HEK293 (cell line): Measurements from ENCODE around the gene CREBRF.
A peak's percentile ranks its signal among the peaks of the same experiment; 100 is the strongest.

Experiments used
- CTCF ChIA-PET: fragments of 350-600 bp; formaldehyde crosslinking; extraction: SDS; loops from one replicate; lab custom pipeline; 2021; ENCODE audit warnings: antibody characterized with exemption; lab: Yijun Ruan, JAX
- POLR2A ChIA-PET: fragments of 300-600 bp; formaldehyde crosslinking; extraction: SDS; loops from one replicate; lab custom pipeline; 2020; ENCODE audit warnings: antibody characterized with exemption, inconsistent platforms; lab: Yijun Ruan, JAX
- H3K27ac ChIP-seq: fragments of 200-500 bp; sonication (Bioruptor generic); 2 replicates; pipeline ENCODE4 v1.5.1; 2014; ENCODE audit warnings: low read depth, low read length, control low read depth, inconsistent platforms; ENCODE audit errors: extremely low read depth
- H3K36me3 ChIP-seq, 2 experiments: fragments of 200-500 bp in 1 of 2; sonication (Bioruptor generic) in 1 of 2; 1 replicate in 1 of 2; 2 replicates in 1 of 2; pipeline ENCODE4 v1.5.1; 2014 to 2017; ENCODE audit warnings: inconsistent platforms in 2 of 2, low read length in 2 of 2; ENCODE audit not compliant: control insufficient read depth in 2 of 2, insufficient read depth in 1 of 2
- H3K4me1 ChIP-seq: fragments of 200-500 bp; sonication (Bioruptor generic); 2 replicates; pipeline ENCODE4 v1.5.1; 2014; ENCODE audit warnings: mild to moderate bottlenecking, low read length, inconsistent platforms; ENCODE audit not compliant: control insufficient read depth, insufficient read depth
- H3K4me3 ChIP-seq: 2 replicates; pipeline ENCODE4 v1.5.1; 2011; ENCODE audit warnings: low read depth, mild to moderate bottlenecking, control low read depth, low read length, moderate library complexity
- H3K9me3 ChIP-seq: fragments of 200-500 bp; sonication (Bioruptor generic); 2 replicates; pipeline ENCODE4 v1.5.1; 2014; ENCODE audit warnings: low read depth, low read length, inconsistent platforms; ENCODE audit not compliant: control insufficient read depth, insufficient read depth
- EGR2 ChIP-seq: fragments of 450-650 bp; formaldehyde crosslinking; IDR thresholded peaks from 2 replicates; pipeline ENCODE4 v1.5.1; 2016; ENCODE audit warnings: low read depth, missing biosample characterization, missing genetic modification characterization
- HOXA7 ChIP-seq: sonication (generic); formaldehyde crosslinking; IDR thresholded peaks from 2 replicates; pipeline ENCODE4 v1.8.1; 2022; ENCODE audit warnings: missing genetic modification reagents, borderline replicate concordance
- KLF1 ChIP-seq: fragments of 450-650 bp; formaldehyde crosslinking; IDR thresholded peaks from 2 replicates; pipeline ENCODE4 v1.5.1; 2016; ENCODE audit warnings: missing biosample characterization, missing genetic modification characterization
- PRDM1 ChIP-seq: fragments of 450-650 bp; formaldehyde crosslinking; IDR thresholded peaks from 2 replicates; pipeline ENCODE4; 2016; ENCODE audit warnings: missing biosample characterization, missing genetic modification characterization
- PRDM10 ChIP-seq: fragments of 450-650 bp; formaldehyde crosslinking; IDR thresholded peaks from 2 replicates; pipeline ENCODE4 v1.5.1; 2016; ENCODE audit warnings: missing biosample characterization, missing genetic modification characterization
- PRDM4 ChIP-seq: fragments of 450-650 bp; formaldehyde crosslinking; IDR thresholded peaks from 2 replicates; pipeline ENCODE4 v1.5.1; 2017; ENCODE audit warnings: missing biosample characterization, missing genetic modification characterization
- TSHZ1 ChIP-seq: fragments of 450-650 bp; formaldehyde crosslinking; IDR thresholded peaks from 2 replicates; pipeline ENCODE4 v1.5.1; 2016; ENCODE audit warnings: missing biosample characterization, missing genetic modification characterization, borderline replicate concordance
- WT1 ChIP-seq: fragments of 450-650 bp; formaldehyde crosslinking; IDR thresholded peaks from 2 replicates; pipeline ENCODE4 v1.5.1; 2016; ENCODE audit warnings: missing biosample characterization, missing genetic modification characterization
- ZFP69B ChIP-seq: fragments of 450-650 bp; formaldehyde crosslinking; IDR thresholded peaks from 2 replicates; pipeline ENCODE4 v1.5.1; 2016; ENCODE audit warnings: missing biosample characterization, missing genetic modification characterization
- ZNF146 ChIP-seq: fragments of 450-650 bp; formaldehyde crosslinking; IDR thresholded peaks from 2 replicates; pipeline ENCODE4 v1.5.1; 2016; ENCODE audit warnings: missing biosample characterization, missing genetic modification characterization
- ZNF175 ChIP-seq: fragments of 450-650 bp; formaldehyde crosslinking; IDR thresholded peaks from 2 replicates; pipeline ENCODE4 v1.5.1; 2016; ENCODE audit warnings: missing biosample characterization, missing genetic modification characterization
- ZNF26 ChIP-seq: fragments of 450-650 bp; formaldehyde crosslinking; IDR thresholded peaks from 2 replicates; pipeline ENCODE4 v1.5.1; 2016; ENCODE audit warnings: missing biosample characterization, missing genetic modification characterization
- ZNF571 ChIP-seq: fragments of 450-650 bp; formaldehyde crosslinking; IDR thresholded peaks from 2 replicates; pipeline ENCODE4 v1.5.0; 2017; ENCODE audit warnings: missing biosample characterization, missing genetic modification characterization
- ZNF639 ChIP-seq: fragments of 450-650 bp; formaldehyde crosslinking; IDR thresholded peaks from 2 replicates; pipeline ENCODE4 v1.5.1; 2016; ENCODE audit warnings: missing biosample characterization, missing genetic modification characterization
- ZNF658 ChIP-seq: fragments of 450-650 bp; formaldehyde crosslinking; IDR thresholded peaks from 2 replicates; pipeline ENCODE4; 2016; ENCODE audit warnings: missing biosample characterization, missing genetic modification characterization
- ZNF670 ChIP-seq: fragments of 450-650 bp; formaldehyde crosslinking; IDR thresholded peaks from 2 replicates; pipeline ENCODE4 v1.5.1; 2016; ENCODE audit warnings: missing biosample characterization, missing genetic modification characterization, low read depth
- ZNF792 ChIP-seq: fragments of 450-650 bp; formaldehyde crosslinking; IDR thresholded peaks from 2 replicates; pipeline ENCODE4 v1.5.1; 2016; ENCODE audit warnings: missing biosample characterization, missing genetic modification characterization
- ZNF843 ChIP-seq: fragments of 450-650 bp; formaldehyde crosslinking; IDR thresholded peaks from 2 replicates; pipeline ENCODE4 v1.5.1; 2016; ENCODE audit warnings: missing biosample characterization, missing genetic modification characterization

Gene CREBRF

GRCh38 chr5:173065155-173065554, 9.0 kb downstream of the CREBRF start:
- CTCF ChIA-PET = interaction anchor here (0.7 kb wide), 1 partner anchor 8 kb away, joined by 3 read pairs; no protein-coding TSS in a partner anchor
- POLR2A ChIA-PET = no interaction called here
- Histone ChIP-seq H3K4me1 (peaks cover 2% of the 10 kb centered on the region; the same call in 1 of the 2 replicates), H3K27ac (no peak overlapping the region), H3K36me3 (no peaks in the 10 kb centered on the region; a peak in 1 of 3 replicates), H3K4me3 (no peak overlapping the region), H3K9me3 (no peaks in the 10 kb centered on the region)
- TF ChIP-seq PRDM1 = 0 out of 2 replicates have a peak, but pooled peaks have one; percentile 36
- no peak for TF ChIP-seq ZNF571
- TF ChIP-seq PRDM10 = peak; percentile 29; the same call in 1 of the 2 replicates
- no peak for TF ChIP-seq ZNF658 (tag by site-specific recombination)
- TF ChIP-seq ZFP69B (tag by site-specific recombination) = no peak

- TF ChIP-seq ZNF670 (tag by site-specific recombination) = no peak
- TF ChIP-seq ZNF571 = no peak
- no peak for TF ChIP-seq HOXA7
- TF ChIP-seq EGR2 (tag by site-specific recombination) = no peak
- TF ChIP-seq ZNF792 (tag by site-specific recombination) = no peak
- TF ChIP-seq ZNF175 (tag by site-specific recombination) = no peak
- TF ChIP-seq ZNF639 (tag by site-specific recombination) = no peak
- TF ChIP-seq ZNF843 = no peak
- no peak for TF ChIP-seq ZNF146 (tag by site-specific recombination)
- TF ChIP-seq PRDM4 = no peak
- TF ChIP-seq, all 188 proteins: peak for 0
- POLR2A ChIA-PET = no interaction called here
- Histone ChIP-seq H3K9me3 (no peaks in the 10 kb centered on the region), H3K27ac (no peak overlapping the region), H3K36me3 (no peaks in the 10 kb centered on the region; a peak in 1 of 3 replicates), H3K4me3 (no peak overlapping the region), H3K4me1 (no peaks in the 10 kb centered on the region)
- CTCF ChIA-PET = interaction anchor here (0.7 kb wide), 2 partner anchors 86 to 240 kb away, joined by 3 read pairs; partner anchors contain the start of gene ATP6V0E1
These were observed 13.5 kb downstream of the CREBRF start for GRCh38 chr5:173069671-173070070.

- peaks cover 5% of the 10 kb centered on the region; the same call in 1 of the 2 replicates for H3K4me1 ChIP-seq
- no peaks in the 10 kb centered on the region for H3K9me3 ChIP-seq
- POLR2A ChIA-PET = no interaction called here
- CTCF ChIA-PET = no interaction called here
- no peaks in the 10 kb centered on the region for H3K36me3 ChIP-seq
- no peak overlapping the region for H3K27ac ChIP-seq
- H3K4me3 ChIP-seq = no peak overlapping the region
- TF ChIP-seq TSHZ1 (tag by site-specific recombination) = no peak
- TF ChIP-seq WT1 (tag by site-specific recombination) = no peak
- no peak for TF ChIP-seq KLF1 (tag by site-specific recombination)
- no peak for TF ChIP-seq ZNF26 (tag by site-specific recombination)
These were observed 19.1 kb downstream of the CREBRF start for GRCh38 chr5:173075137-173075843.
